ENCODE results near the gene UNKL.

UNKL gene

DNA sequence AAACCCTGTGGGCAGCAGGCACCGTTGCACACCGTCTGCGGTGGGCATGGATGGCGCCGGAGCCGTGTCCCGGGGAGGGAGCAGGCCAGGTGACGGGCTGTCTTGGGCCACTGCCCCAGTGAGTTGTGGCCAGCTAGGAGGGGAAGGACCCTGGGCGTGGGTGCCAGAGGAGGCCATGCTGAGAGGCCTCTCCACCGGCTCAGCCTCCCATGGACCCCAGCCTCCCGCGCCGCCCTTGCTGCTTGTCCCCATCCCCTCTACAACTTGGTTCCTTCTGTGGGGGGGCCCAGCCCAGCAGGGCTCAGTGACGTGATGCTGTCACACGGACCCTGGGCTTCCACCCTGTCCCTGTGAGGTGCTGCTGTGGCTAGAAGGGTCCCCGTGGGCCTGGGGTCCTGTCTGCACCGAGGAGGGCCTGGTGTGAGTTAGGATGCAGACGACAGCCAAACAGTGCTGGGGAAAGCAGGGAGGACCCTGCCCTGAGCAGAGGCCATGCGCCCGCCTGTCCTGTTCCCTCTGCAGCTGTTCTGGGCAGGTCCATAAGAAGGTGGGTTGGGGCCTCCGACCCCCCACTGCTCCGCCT lies 93.8 kb downstream of the UNKL start:
- no peak for DNase-seq

DNA sequence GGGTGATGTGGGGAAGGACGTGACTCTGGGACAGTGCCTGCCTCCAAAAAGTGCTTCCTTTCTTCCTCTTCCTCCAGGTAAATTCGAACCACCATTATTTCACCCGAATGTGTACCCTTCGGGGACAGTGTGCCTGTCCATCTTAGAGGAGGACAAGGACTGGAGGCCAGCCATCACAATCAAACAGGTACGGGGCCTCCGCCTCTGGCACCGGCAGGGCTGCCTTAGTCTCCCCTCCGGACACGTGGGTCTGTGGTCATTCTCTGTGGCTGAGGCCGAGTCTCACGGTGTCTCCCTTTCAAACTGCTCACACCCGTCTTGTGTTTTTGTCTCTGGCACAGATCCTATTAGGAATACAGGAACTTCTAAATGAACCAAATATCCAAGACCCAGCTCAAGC lies 94.4 kb downstream of the UNKL start:
- DNase-seq: no peak

DNA sequence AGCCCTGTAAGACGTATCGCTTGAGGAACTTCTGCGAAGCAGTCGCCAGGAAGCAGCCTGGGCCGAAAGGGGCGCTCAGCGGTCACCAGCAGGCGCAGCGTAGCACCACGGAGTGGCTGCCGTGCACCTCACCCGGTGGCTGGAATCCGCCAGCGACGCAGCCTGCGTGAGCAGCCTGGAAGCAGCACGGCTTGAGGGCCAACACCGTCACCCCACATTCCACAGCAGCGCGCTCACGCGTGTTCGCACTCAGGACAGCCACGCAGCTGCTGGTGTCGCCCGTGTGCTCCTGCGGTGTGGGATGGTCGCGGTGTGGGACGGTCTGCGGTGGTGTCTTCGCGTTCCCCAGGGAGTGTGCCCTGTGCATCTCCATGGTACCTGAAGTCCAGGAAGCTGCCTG lies 95.5 kb downstream of the UNKL start:
- no peak for DNase-seq

DNA sequence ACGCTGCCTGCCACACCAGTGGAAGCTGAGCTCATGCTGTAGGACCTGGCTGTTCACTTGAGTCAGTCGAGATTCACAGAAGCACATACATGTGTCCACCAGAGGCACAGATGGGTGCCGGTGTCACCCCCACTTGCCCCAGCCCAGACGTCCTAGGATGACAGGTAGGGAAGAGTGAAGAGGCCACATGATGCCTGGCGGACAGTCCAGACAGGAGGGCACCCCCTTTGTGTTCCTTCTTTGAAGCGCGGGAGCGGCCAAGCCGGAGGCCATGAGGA lies 96.3 kb downstream of the UNKL start:
- DNase-seq: no peak

DNA sequence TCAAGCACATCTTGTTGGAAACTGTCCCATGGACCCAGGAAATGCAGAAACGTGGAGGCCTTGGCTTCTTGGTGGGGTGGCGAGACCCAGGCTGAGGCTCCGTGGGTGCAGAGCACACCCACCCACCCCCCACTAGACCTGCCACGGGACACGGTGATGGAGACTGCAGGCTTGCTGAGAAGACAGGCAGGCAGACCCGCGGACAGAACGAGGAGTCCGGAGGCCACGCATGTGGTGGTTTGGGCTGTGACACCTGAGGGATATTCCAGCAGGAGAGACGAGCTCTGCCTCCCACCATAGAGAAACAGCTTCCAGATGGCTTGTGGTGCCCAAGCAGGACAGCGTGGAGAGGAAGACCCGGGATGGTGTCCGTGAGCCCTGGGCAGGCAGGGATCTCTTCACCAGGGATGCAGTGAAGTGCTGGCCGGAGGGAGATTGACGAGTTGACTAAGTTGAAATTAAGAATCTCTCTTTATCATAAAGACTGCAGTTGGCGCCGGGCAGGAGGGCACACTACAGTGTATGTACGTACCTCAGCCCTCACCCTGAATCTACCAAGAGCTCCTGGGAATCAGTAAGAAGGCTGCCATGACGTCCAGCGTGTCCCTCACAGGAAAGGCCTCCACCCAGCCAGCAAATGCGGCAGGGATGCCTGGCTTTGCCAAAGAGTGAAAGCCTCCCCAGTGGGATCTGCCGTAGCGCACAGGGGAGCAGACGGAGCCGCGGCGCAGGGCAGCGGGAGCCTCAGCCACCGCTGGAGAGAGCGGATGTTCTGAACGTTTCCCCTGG lies 96.8 kb downstream of the UNKL start:
- no peak for DNase-seq

DNA sequence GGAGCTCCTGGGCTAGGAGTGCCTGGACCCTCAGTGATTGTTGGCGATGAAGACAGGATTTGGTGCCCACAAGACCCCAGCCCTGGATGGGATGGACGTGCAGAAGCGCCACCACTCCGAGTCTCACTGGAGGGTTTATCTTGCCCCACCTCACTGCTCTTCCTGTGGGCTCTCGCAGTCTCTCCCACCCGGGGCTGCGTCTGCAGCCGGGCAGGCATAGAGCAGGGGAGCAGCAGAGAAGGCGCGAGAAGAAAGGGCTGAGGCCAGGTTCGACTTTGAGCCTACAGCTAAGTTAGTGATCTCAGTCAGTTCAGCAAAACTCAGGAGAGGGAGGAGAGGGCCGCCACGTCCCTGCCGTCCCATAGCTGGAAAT lies 98.5 kb downstream of the UNKL start:
- no peak for DNase-seq

DNA sequence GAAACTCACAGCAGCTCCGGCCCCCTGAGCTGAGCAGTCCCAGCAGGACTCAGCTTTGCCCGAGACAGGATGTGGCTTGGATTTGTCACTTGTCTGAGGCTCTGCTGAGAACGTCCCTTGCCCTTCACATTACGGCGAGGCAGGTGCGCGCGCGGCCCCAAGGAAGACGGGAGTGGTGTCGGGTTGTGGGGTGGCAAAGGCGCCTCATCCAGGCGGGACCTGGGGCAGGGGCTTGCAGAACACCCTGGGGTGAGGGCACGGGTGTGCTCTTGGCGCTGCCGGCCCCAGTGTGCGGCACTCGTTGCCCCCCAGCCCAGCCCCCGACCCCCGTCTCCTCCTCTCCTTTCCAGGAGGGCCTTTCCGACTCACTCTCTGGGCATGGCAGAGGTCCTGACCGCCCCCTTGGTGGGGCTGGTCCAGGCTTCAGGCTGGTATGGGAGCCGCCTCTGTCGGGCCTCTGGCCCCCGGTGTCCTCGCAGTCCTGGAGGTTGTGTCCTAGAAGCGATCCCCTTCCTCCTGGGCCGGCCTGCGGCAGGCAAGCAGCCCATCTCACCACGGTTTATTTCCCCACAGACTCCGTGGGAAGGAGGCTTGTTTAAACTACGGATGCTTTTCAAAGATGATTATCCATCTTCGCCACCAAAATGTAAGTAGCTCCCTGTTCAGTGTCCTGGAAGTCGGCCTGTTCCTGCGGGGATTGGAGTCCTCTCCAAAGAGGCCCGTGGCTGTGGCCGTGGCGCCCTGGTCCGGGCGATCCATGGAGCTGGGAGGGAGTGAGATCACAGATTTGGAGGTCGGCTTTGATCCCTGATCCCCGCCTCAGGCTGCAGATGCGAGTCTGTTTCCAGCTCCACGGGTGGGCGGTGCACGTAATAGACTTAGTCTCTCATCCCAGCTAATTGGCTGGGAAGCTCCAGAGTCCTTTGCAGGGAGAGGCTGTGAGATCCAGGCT lies 99.1 kb downstream of the UNKL start:
- no peak for DNase-seq

DNA sequence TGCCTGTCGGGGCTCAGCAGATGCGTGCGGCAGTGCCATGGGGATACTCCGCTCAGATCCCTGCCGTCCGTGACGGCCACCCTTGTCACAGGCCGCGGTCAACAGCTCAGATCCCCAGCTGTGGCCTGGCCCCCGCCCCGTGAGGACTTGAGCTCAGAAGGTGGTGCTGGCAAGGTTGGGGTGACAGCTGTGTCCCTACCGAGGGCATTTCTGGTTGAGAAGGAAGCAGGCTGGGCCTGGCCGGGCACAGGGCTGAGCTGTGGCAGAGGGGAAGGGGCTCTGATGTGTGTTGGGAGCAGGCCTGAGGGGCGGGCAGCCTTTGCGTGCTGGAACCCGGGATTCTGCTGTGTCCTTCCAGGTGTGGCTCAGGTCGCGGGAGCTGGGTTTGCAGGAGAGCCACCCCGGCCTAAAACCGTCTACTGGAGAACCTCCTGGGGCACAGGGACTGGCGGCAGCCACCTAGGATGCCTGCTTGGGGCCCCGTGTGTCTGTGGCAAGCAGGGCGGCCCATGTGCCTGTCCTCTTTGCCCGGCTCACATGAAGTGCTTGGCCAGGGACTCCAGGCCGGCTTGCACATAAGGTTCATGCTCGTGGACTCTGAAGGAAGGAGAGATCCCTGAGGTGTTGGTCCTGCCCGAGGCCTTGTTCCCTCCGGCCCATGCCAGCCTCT lies 100.0 kb downstream of the UNKL start:
- DNase-seq: no peak

DNA sequence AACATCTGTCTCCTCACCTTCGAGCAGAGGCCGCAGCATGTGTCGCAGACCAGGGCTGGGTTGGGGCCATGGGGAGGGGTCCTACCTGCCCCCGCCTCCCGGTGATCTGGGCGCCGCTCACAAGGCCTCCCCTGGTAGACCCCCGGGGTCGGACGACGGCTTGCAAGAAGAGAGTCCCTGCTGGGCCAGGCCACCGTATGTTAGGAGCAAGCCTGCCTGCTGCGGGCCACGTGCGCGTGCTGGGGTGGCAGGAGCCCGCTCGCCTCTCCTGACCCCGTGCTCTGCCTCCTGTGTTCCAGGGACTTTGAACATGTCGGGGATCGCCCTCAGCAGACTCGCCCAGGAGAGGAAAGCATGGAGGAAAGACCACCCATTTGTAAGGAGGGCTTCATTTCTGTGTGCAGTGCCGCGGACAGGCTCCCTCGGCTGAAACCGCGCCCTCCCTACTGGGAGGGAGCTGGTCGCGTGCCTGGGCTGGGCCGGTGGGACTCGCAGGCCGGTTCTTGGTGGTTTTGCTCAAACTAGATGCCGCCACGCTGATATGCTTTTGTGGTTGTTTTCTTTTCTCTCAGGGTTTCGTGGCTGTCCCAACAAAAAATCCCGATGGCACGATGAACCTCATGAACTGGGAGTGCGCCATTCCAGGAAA lies 100.7 kb downstream of the UNKL start:
- no peak for DNase-seq
